HepG2 (cell line): ENCODE results near the gene CRYBA1. TPM values are rescaled to one million over a fixed set of nuclear protein-coding genes. Genes with fewer than 3 reads are reported as not detected.
"Not testable (repeated sequence)": the region's sequence is repeated elsewhere in the genome, so short reads cannot be mapped to it uniquely, and the experiment has no call there.

ENCODE experiments used
- ATAC-seq: fragments of 200-7000 bp; cut with Tn5 transposase; 3 replicates; pipeline ENCODE4 v1.9.1; 2020; ENCODE audit warnings: mild to moderate bottlenecking, moderate library complexity
- BruUV-seq: library from RNA; stranded (reverse); fragments of 400-500 nt; replicated peaks from 2 replicates; lab custom pipeline; 2021; lab: Mats Ljungman, UMichigan
- CTCF ChIA-PET: fragments of 300-600 bp; formaldehyde crosslinking; extraction: SDS; loops from one replicate; lab custom pipeline; 2021; ENCODE audit warnings: low total read pairs, inconsistent platforms, low intra/inter-chr PET ratio; lab: Yijun Ruan, JAX
- POLR2A ChIA-PET: fragments of 350-600 bp; sonication (Branson Sonifier 250); formaldehyde crosslinking; loops from one replicate; lab custom pipeline; 2020; ENCODE audit warnings: antibody characterized with exemption, inconsistent platforms; lab: Yijun Ruan, JAX
- DNase-seq: peaks from one replicate; pipeline ENCODE4 v3.0.0-alpha.2; 2015; ENCODE audit warnings: low spot score
- FAIRE-seq: peaks from 3 replicates; lab custom pipeline; 2011; peaks lifted over from hg19 to GRCh38; lab: Jason Lieb, UNC
- H2AFZ ChIP-seq: one replicate; pipeline ENCODE4 v1.6.1; 2011; ENCODE audit warnings: low read length, inconsistent platforms
- H3K27ac ChIP-seq: fragments of 300-600 bp; 3 replicates; pipeline ENCODE4 v1.8.0; 2011; ENCODE audit warnings: mixed run types, mild to moderate bottlenecking, mixed read lengths, low read length, inconsistent platforms; ENCODE audit not compliant: insufficient read depth; ENCODE audit errors: extremely low read length
- H3K27me3 ChIP-seq, 2 experiments: fragments of 200-600 bp in 1 of 2; 2 replicates in 1 of 2; 3 replicates in 1 of 2; pipeline versions ENCODE4 v1.6.0 to v1.8.0; 2011; ENCODE audit warnings: low read length in 2 of 2, mild to moderate bottlenecking in 2 of 2, moderate library complexity in 2 of 2, inconsistent platforms in 1 of 2; ENCODE audit not compliant: insufficient read depth in 2 of 2, control insufficient read depth in 1 of 2
- H3K36me3 ChIP-seq, 2 experiments: fragments of 200-600 bp in 1 of 2; replicated peaks in 1 of 2; 2 replicates in 1 of 2; 3 replicates in 1 of 2; pipeline versions ENCODE4 v1.5.1 to v1.8.0; 2011; ENCODE audit warnings: low read length in 2 of 2, inconsistent platforms in 1 of 2; ENCODE audit not compliant: insufficient read depth in 2 of 2, control insufficient read depth in 1 of 2
- H3K4me1 ChIP-seq: 2 replicates; pipeline ENCODE4 v1.5.1; 2012; ENCODE audit warnings: low read length, inconsistent platforms; ENCODE audit not compliant: insufficient read depth
- H3K4me2 ChIP-seq: 2 replicates; pipeline ENCODE4 v1.6.0; 2011; ENCODE audit warnings: low read depth, low read length, inconsistent platforms
- H3K4me3 ChIP-seq, 3 experiments: fragments of 200-600 bp in 1 of 3; sonication (generic), shearing (Covaris generic) in 1 of 3; replicated peaks in 1 of 3; 2 replicates each; pipeline ENCODE4 v1.5.1; 2011 to 2016; ENCODE audit warnings: low read length in 3 of 3, inconsistent platforms in 2 of 3, low read depth in 2 of 3, mild to moderate bottlenecking in 2 of 3, control low read depth in 1 of 3, mixed read lengths in 1 of 3; ENCODE audit not compliant: insufficient read depth in 1 of 3
- H3K79me2 ChIP-seq: one replicate; pipeline ENCODE4 v1.6.1; 2011; ENCODE audit warnings: low read length, inconsistent platforms; ENCODE audit not compliant: insufficient read depth
- H3K9ac ChIP-seq: 2 replicates; pipeline ENCODE4 v1.6.0; 2011; ENCODE audit warnings: mild to moderate bottlenecking, low read depth, low read length, inconsistent platforms; ENCODE audit not compliant: insufficient read depth
- H3K9me3 ChIP-seq: 2 replicates; pipeline ENCODE4 v1.5.1; 2012; ENCODE audit warnings: mild to moderate bottlenecking, low read length
- H4K20me1 ChIP-seq: 2 replicates; pipeline ENCODE4 v1.6.0; 2011; ENCODE audit warnings: inconsistent platforms, mild to moderate bottlenecking, low read length, moderate library complexity; ENCODE audit not compliant: insufficient read depth
- AHR ChIP-seq: IDR thresholded peaks from 2 replicates; pipeline ENCODE4 v1.6.1; 2018; ENCODE audit warnings: missing genetic modification reagents, missing compliant biosample characterization
- MEIS2 ChIP-seq: sonication (generic); formaldehyde crosslinking; IDR thresholded peaks from 2 replicates; pipeline ENCODE4 v1.9.0; 2021; ENCODE audit warnings: mild to moderate bottlenecking, missing genetic modification reagents
- POLR2AphosphoS5 ChIP-seq: IDR thresholded peaks from 2 replicates; pipeline ENCODE4 v1.6.1; 2012; ENCODE audit warnings: low read depth, low read length
- TBP ChIP-seq: sonication (generic); formaldehyde crosslinking; IDR thresholded peaks from 2 replicates; pipeline ENCODE4 v1.5.0; 2020; ENCODE audit warnings: missing genetic modification reagents
- ZNF672 ChIP-seq: sonication (generic); formaldehyde crosslinking; IDR thresholded peaks from 2 replicates; pipeline ENCODE4 v1.8.1; 2022; ENCODE audit warnings: missing genetic modification reagents
- ZNF737 ChIP-seq: sonication (generic); formaldehyde crosslinking; IDR thresholded peaks from 2 replicates; pipeline ENCODE4 v1.5.0; 2020; ENCODE audit warnings: missing genetic modification reagents, mild to moderate bottlenecking, borderline replicate concordance
- WGBS: methylation state at CpG from one replicate; pipeline ENCODE4 v1.1.6; 2017; ENCODE audit warnings: low lambda C conversion rate; 5-methylcytosine and 5-hydroxymethylcytosine counted together
- in situ Hi-C: cut with HindIII; loops from 2 replicates; pipeline ENCODE4 v1.10.0; 2017; ENCODE audit warnings: low pct_unique_long_range_greater_than_20kb; ENCODE audit not compliant: extremely low pct_ligation_motif_present
- intact Hi-C: fragments of 100-400 bp; cut with micrococcal nuclease; formaldehyde crosslinking; loops from one replicate; pipeline ENCODE4 v1.10.0; 2022; ENCODE audit not compliant: unreplicated experiment
- polyA plus RNA-seq, 8 experiments: library from polyadenylated mRNA; depleted of rRNA in 3 of 8; stranded (reverse) in 7 of 8; unstranded in 1 of 8; fragments of >200 nt; fragmentation: Illumina TruSeq in 4 of 8; extraction: Trizol in 4 of 8; gene quantifications; 2 replicates each; pipeline versions ENCODE4 v1.2.1 to v1.2.3, GENCODE V29; 2011 to 2016; ENCODE audit warnings: low read depth in 4 of 8, missing spikeins in 1 of 8, mixed read lengths in 1 of 8; ENCODE audit not compliant: insufficient read depth in 1 of 8
- total RNA-seq, 5 experiments: library from RNA; depleted of rRNA; stranded (reverse); fragments of >200 nt; fragmentation: Illumina TruSeq; extraction: Trizol; gene quantifications; 2 replicates each; pipeline ENCODE4 v1.2.3, GENCODE V29; 2016; ENCODE audit warnings: low read depth in 1 of 5
- TF ChIP-seq, protein P1 (sequence below): sonication (generic); formaldehyde crosslinking; IDR thresholded peaks from 2 replicates; pipeline ENCODE4 v1.5.0; 2020; ENCODE audit warnings: mild to moderate bottlenecking, missing genetic modification reagents
- TF ChIP-seq, protein P2 (sequence below): IDR thresholded peaks from 2 replicates; pipeline ENCODE4 v1.6.1; 2016; ENCODE audit warnings: mild to moderate bottlenecking, missing biosample characterization, missing genetic modification reagents

Gene CRYBA1
- total and polyA plus RNA-seq, 2 of the 13 experiments (the other 11 are each of a cell fraction or from before 2014, with no cell fraction given): not detected

DNA sequence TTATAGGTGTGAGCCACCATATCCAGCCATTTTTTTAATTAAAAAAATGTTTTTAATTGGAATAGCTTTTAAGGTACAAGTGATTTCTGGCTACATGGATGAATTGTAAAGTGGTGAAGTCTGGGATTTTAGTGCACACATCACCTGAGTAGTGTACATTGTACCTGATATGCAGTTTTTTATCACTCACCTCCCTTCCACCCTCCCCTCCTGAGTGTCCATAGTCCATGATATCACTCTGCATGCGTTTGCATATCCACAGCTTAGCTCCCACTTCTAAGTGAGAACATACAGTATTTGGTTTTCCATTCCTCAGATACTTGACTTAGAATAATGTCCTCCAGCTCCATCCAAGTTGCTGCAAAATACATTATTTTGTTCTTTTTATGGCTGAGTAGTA lies 13.4 kb upstream of the CRYBA1 start (continued):
- TF ChIP-seq, protein P1, sequence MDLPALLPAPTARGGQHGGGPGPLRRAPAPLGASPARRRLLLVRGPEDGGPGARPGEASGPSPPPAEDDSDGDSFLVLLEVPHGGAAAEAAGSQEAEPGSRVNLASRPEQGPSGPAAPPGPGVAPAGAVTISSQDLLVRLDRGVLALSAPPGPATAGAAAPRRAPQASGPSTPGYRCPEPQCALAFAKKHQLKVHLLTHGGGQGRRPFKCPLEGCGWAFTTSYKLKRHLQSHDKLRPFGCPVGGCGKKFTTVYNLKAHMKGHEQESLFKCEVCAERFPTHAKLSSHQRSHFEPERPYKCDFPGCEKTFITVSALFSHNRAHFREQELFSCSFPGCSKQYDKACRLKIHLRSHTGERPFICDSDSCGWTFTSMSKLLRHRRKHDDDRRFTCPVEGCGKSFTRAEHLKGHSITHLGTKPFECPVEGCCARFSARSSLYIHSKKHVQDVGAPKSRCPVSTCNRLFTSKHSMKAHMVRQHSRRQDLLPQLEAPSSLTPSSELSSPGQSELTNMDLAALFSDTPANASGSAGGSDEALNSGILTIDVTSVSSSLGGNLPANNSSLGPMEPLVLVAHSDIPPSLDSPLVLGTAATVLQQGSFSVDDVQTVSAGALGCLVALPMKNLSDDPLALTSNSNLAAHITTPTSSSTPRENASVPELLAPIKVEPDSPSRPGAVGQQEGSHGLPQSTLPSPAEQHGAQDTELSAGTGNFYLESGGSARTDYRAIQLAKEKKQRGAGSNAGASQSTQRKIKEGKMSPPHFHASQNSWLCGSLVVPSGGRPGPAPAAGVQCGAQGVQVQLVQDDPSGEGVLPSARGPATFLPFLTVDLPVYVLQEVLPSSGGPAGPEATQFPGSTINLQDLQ (CRISPR knock-in tag): no peak
- TF ChIP-seq ZNF737 (no peak), POLR2AphosphoS5 (no peak), MEIS2 (CRISPR knock-in tag) (no peak), AHR (CRISPR knock-in tag) (no peak), TBP (CRISPR knock-in tag) (no peak), ZNF672 (CRISPR knock-in tag) (no peak)
- TF ChIP-seq, protein P2, sequence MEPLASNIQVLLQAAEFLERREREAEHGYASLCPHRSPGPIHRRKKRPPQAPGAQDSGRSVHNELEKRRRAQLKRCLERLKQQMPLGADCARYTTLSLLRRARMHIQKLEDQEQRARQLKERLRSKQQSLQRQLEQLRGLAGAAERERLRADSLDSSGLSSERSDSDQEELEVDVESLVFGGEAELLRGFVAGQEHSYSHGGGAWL (CRISPR knock-in tag): no peak

DNA sequence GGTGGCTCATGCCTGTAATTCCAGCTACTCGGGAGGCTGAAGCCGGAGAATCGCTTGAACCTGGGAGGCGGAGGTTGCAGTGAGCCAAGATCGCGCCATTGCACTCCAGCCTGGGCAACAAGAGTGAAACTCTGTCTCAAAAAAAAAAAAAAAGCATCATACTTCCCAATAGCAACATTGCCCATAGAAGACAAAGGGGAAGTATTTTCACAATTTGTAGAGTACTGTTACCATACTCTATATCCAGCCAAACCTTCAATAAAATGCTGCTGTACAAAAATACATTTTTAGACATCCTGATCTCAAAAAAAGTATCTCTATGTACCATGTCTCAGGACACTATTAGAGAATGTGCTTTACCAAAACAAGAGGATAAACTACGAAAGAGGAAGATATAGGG lies 11.7 kb upstream of the CRYBA1 start:
- POLR2A ChIA-PET, CTCF ChIA-PET, DNase-seq, H3K27ac ChIP-seq, H3K36me3 ChIP-seq, H3K4me2 ChIP-seq, H3K4me3 ChIP-seq, H3K79me2 ChIP-seq, intact Hi-C loops, H3K27me3 ChIP-seq, BruUV-seq, H3K9ac ChIP-seq, H3K9me3 ChIP-seq, ATAC-seq, H4K20me1 ChIP-seq, in situ Hi-C loops, H2AFZ ChIP-seq, FAIRE-seq: not testable (repeated sequence)
- peaks cover 14% of the 10 kb centered on the region for H3K4me1 ChIP-seq
- 84% methylated on average over 7 of the region's 7 CpGs for WGBS
